ENCODE data around the gene SLC33A1.

The SLC33A1 gene

GRCh38 chr3:155790272-155790925 is 63.8 kb downstream of the SLC33A1 start:
- no peaks in the 10 kb centered on the region for H3K4me1 ChIP-seq (ENCODE audit: control insufficient read depth, insufficient read depth, low read length)
- WGBS (ENCODE audit: insufficient coverage, insufficient read length), result no CpG with 5 or more reads among the region's 4 CpGs
- no peak overlapping the region for H3K4me3 ChIP-seq (ENCODE audit: low read length)
- no peaks in the 10 kb centered on the region for H3K36me3 ChIP-seq (ENCODE audit: control insufficient read depth, insufficient read depth, low read length)
- no peaks in the 10 kb centered on the region for H3K9me3 ChIP-seq (ENCODE audit: control insufficient read depth, insufficient read depth, low read length)
- H3K27me3 ChIP-seq (ENCODE audit: control insufficient read depth, insufficient read depth, low read length), result no peaks in the 10 kb centered on the region
- H3K27ac ChIP-seq (ENCODE audit: low read length), result no peak overlapping the region
- DNase-seq (ENCODE audit: low read depth, low spot score), result no peak

GRCh38 chr3:155785662-155786295 is 68.4 kb downstream of the SLC33A1 start:
- Histone ChIP-seq H3K4me1 (ENCODE audit: control insufficient read depth, insufficient read depth, low read length) (no peaks in the 10 kb centered on the region), H3K9me3 (ENCODE audit: control insufficient read depth, insufficient read depth, low read length) (no peaks in the 10 kb centered on the region), H3K36me3 (ENCODE audit: control insufficient read depth, insufficient read depth, low read length) (no peaks in the 10 kb centered on the region), H3K27me3 (ENCODE audit: control insufficient read depth, insufficient read depth, low read length) (no peaks in the 10 kb centered on the region), H3K4me3 (ENCODE audit: low read length) (no peak overlapping the region), H3K27ac (ENCODE audit: low read length) (no peak overlapping the region)
- DNase-seq (ENCODE audit: low read depth, low spot score), result no peak

- Histone ChIP-seq H3K27ac (ENCODE audit: low read length) (no peak overlapping the region), H3K4me3 (ENCODE audit: low read length) (no peak overlapping the region), H3K36me3 (ENCODE audit: control insufficient read depth, insufficient read depth, low read length) (no peaks in the 10 kb centered on the region), H3K9me3 (ENCODE audit: control insufficient read depth, insufficient read depth, low read length) (no peaks in the 10 kb centered on the region), H3K27me3 (ENCODE audit: control insufficient read depth, insufficient read depth, low read length) (no peaks in the 10 kb centered on the region), H3K4me1 (ENCODE audit: control insufficient read depth, insufficient read depth, low read length) (no peaks in the 10 kb centered on the region)
- DNase-seq (ENCODE audit: low read depth, low spot score), result no peak
- no CpG with 5 or more reads among the region's 1 CpG for whole genome bisulfite sequencing (ENCODE audit: insufficient coverage, insufficient read length)
Observed at GRCh38 chr3:155782390-155782953, 71.8 kb downstream of the SLC33A1 start.

- Histone ChIP-seq H3K4me1 (ENCODE audit: control insufficient read depth, insufficient read depth, low read length) (no peaks in the 10 kb centered on the region), H3K9me3 (ENCODE audit: control insufficient read depth, insufficient read depth, low read length) (no peaks in the 10 kb centered on the region), H3K27ac (ENCODE audit: low read length) (no peak overlapping the region), H3K4me3 (ENCODE audit: low read length) (no peak overlapping the region), H3K36me3 (ENCODE audit: control insufficient read depth, insufficient read depth, low read length) (no peaks in the 10 kb centered on the region), H3K27me3 (ENCODE audit: control insufficient read depth, insufficient read depth, low read length) (no peaks in the 10 kb centered on the region)
- DNase-seq (ENCODE audit: low read depth, low spot score), result no peak
Observed at GRCh38 chr3:155780291-155780690, 73.9 kb downstream of the SLC33A1 start.

GRCh38 chr3:155778462-155778861 is 75.8 kb downstream of the SLC33A1 start:
- no peak for DNase-seq (ENCODE audit: low read depth, low spot score)
- no peaks in the 10 kb centered on the region for H3K9me3 ChIP-seq (ENCODE audit: control insufficient read depth, insufficient read depth, low read length)
- no peak overlapping the region for H3K4me3 ChIP-seq (ENCODE audit: low read length)
- no peaks in the 10 kb centered on the region for H3K4me1 ChIP-seq (ENCODE audit: control insufficient read depth, insufficient read depth, low read length)
- no peak overlapping the region for H3K27ac ChIP-seq (ENCODE audit: low read length)
- no peaks in the 10 kb centered on the region for H3K36me3 ChIP-seq (ENCODE audit: control insufficient read depth, insufficient read depth, low read length)
- H3K27me3 ChIP-seq (ENCODE audit: control insufficient read depth, insufficient read depth, low read length), result no peaks in the 10 kb centered on the region

GRCh38 chr3:155772801-155773200 is 81.4 kb downstream of the SLC33A1 start:
- WGBS (ENCODE audit: insufficient coverage, insufficient read length), result no CpG with 5 or more reads among the region's 1 CpG
- H3K4me3 ChIP-seq (ENCODE audit: low read length), result no peak overlapping the region
- no peak for DNase-seq (ENCODE audit: low read depth, low spot score)
- H3K36me3 ChIP-seq (ENCODE audit: control insufficient read depth, insufficient read depth, low read length), result peaks cover 2% of the 10 kb centered on the region; the same call in 1 of the 2 replicates
- no peak overlapping the region for H3K27ac ChIP-seq (ENCODE audit: low read length)
- H3K4me1 ChIP-seq (ENCODE audit: control insufficient read depth, insufficient read depth, low read length), result no peaks in the 10 kb centered on the region
- peaks cover 2% of the 10 kb centered on the region for H3K9me3 ChIP-seq (ENCODE audit: control insufficient read depth, insufficient read depth, low read length)
- no peaks in the 10 kb centered on the region for H3K27me3 ChIP-seq (ENCODE audit: control insufficient read depth, insufficient read depth, low read length)

- Histone ChIP-seq H3K27me3 (ENCODE audit: control insufficient read depth, insufficient read depth, low read length) (no peaks in the 10 kb centered on the region), H3K4me3 (ENCODE audit: low read length) (no peak overlapping the region), H3K36me3 (ENCODE audit: control insufficient read depth, insufficient read depth, low read length) (peaks cover 2% of the 10 kb centered on the region; the same call in 1 of the 2 replicates), H3K27ac (ENCODE audit: low read length) (no peak overlapping the region), H3K9me3 (ENCODE audit: control insufficient read depth, insufficient read depth, low read length) (peaks cover 2% of the 10 kb centered on the region), H3K4me1 (ENCODE audit: control insufficient read depth, insufficient read depth, low read length) (no peaks in the 10 kb centered on the region)
- no peak for DNase-seq (ENCODE audit: low read depth, low spot score)
- WGBS (ENCODE audit: insufficient coverage, insufficient read length), result no CpG with 5 or more reads among the region's 6 CpGs
Observed at GRCh38 chr3:155771126-155771525, 83.1 kb downstream of the SLC33A1 start.
